GM21447 (cell line): ENCODE data around the gene DNPH1.

ENCODE experiments used
- ATAC-seq: cut with Tn5 transposase; IDR thresholded peaks from one replicate; pipeline ENCODE4 v1.9.1; 2021; ENCODE audit not compliant: unreplicated experiment

DNPH1 gene, protein sequence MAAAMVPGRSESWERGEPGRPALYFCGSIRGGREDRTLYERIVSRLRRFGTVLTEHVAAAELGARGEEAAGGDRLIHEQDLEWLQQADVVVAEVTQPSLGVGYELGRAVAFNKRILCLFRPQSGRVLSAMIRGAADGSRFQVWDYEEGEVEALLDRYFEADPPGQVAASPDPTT

GRCh38 chr6:43228951-43229802, at the start of gene DNPH1:
Gene DNPH1 (minus strand): TSS chr6:43229481. CDS start chr6:43229456, 25 bp downstream.
- peak; percentile 55 for ATAC-seq

DNA sequence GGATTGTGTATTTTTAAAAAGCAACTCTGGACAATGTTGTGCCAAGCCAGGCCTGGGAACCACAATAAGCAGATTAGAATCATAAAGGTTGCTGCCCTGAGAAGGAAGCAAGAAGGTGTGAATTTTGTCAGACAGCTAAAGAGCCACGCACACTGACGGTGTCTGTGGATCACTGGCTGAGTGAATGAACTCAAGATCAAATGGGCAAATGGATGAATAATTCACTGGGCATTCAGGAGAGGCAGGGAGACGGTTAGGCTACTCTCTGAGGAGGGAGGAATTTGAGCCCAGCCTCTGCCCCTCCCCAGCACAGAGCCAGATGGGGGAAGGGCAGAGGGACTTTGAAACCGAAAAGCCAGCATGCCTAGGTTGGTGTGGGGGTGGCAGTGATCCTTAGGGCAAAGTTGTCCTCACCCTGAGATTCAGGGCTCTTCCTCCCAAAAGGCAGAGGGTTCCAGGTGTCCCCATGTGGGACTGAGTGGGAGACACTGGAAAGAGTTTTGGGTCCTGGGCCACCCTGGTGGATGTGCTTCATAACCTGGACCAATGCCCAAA, 49.3 kb upstream of the DNPH1 start:
- ATAC-seq: no peak

DNA sequence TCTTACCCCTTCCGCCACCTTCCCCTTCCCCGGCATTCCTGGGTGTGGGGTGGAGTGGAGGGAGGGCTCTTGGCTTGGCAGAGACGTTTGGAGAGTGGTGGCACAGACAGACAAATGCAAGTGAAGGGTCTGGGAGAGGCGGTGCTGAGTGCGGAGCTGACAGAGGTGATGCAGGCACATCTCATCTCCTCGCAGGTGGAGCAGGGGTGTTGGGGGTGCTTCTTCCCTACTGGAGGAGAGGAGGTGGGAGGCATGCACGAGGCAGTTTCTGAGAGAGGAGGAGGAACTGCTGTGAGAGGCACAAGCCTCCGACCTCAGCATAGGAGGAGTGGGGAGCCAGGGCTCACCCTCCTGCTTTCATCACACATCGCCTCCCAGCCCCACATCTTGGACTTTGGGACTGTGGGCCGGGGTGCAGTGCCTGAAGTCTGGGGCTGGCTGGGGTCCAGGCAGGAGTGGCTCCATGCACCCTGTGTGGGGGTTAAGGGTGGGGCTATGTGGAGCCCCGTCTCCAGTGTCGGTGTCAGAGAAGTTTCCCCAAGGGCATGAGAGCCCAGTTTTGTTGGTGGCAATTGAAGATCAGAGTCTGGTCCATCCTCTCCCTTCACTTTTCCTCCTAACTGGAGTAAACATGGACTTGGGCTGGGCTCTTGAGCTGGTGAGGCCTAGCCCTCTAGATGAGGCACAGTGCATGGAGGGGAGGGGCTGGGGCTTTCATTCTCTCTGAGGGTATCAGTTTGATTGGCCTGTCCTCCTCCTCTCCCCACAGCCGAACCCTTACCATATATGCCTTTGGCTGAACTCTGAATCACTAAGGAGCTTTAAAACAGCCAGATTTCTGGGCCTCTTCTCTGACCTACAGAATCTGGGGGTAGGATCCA, 48.6 kb upstream of the DNPH1 start:
- no peak for ATAC-seq

DNA sequence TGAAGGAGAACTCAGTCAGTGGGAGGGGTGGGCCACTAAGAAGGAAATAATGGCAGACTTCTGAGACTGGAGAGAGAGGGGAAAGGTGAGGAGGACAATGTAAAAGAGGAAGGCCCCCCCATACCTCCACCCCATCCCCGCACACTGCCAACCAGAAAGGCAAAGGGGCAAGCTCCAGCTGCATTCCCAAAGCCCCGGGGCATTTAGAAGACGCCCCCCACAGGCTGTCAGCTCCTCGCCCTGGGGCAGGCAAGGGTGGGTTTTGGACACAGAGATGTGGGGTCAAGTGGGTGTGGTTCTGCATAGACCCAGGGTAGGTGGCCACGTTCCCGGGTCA, 48.0 kb upstream of the DNPH1 start:
- ATAC-seq: no peak

- no peak for ATAC-seq
These were observed 47.5 kb upstream of the DNPH1 start for GRCh38 chr6:43276577-43277305.

DNA sequence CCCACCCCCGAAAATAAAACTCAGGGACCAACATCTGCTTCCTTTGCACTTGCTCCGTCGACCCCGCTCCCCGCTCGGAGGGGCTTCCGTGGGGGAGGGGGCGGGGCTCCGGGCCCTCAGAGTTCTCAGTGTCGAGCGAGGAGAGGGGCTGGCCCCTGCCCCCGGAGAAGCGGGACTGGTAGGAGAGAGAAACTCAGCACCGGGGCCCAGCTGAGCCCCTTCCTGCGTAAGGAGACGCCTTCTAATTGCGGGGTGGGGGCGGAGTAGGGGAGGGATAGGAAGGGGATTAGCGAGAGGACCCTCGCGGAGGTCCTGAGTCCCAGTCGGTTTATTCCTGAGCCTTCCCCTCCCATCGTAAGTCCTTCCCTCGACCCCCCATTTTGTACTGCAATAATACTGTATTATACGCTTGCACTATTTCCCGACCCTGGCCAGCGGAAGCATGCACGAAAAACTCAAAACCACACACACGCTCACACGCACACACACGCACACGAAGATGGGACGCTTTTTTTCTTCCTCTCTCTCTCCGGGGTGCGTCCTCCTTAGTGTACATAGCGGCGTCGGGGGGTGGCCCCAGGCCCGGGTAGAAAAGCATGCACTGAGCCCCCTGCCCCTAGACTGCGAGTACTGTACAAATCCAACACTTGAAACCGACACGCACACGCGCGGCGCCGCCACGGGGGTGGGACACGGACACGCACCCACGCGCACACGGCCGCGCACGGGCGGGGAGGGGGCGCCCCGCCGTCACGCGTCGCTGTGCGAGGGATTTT, 46.7 kb upstream of the DNPH1 start:
- ATAC-seq: no peak

DNA sequence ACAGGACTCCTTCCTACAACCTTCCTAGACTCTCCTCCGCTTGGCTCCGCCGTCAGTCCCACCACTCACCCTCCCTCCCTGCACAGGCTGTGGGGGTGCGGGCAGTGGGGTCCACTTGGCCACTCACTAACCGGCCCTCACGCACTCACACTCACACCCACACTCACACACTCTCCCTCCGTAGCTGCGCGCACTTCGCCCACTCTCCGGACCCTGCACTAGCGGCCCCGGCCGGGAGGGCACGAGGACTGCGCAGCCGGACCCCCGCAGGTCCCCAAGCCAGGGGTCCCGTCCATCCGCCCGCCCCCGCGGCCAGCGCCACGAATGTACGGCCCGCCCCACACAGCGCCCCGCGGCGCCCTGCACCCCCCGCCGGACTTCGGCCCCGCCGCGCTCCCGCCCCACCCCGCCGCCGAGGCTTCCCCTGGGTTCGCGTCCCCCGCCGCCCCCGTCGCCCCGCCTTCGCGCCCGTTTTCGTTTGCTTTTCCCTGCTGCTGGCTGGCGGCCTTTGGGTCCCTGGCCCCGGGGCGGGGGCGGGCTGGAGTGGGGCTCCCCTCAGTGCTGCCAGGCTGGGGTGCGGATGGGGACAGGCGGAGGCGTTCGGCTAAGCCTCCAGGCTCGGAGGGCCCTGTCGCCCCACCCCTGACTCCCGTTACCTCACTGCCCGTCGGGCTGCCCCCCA, 45.8 kb upstream of the DNPH1 start:
- no peak for ATAC-seq

DNA sequence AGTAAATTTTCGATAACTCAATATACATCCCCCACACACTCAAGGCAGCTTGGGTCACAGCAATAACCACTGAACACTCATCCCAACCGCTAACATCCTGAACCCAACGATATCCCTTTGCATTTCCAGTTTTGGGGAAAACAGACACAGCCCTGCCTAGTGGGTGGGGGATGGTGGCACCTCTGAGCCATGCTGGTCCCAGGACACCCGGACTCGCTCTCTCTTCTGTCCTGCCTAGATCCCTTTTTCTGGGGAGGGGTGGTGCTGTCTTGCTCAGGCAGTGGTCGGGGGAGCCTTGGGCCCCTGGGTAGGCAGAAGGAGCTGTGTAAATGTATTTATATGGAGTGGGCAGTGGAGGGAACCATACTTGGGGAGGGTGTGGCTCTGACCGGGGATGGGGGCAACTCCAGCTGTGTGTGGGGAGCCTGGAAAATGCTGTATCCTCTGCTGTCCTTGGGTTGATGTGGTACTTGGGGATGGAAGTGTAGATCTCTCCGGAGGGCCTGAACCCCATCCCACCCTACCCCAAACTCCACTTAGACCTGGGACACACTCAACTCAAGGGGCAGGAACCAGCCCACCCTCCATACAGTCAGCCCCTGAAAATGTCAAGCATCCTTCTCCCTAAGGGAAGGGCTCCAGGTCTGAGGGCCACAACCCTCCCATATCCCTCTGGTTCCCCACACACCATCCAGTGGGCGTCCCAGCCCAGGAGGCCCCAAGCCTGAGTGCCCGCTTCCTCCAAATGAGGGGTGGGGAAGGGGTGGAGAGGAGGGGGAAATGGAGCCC, 45.0 kb upstream of the DNPH1 start:
- ATAC-seq: no peak

DNA sequence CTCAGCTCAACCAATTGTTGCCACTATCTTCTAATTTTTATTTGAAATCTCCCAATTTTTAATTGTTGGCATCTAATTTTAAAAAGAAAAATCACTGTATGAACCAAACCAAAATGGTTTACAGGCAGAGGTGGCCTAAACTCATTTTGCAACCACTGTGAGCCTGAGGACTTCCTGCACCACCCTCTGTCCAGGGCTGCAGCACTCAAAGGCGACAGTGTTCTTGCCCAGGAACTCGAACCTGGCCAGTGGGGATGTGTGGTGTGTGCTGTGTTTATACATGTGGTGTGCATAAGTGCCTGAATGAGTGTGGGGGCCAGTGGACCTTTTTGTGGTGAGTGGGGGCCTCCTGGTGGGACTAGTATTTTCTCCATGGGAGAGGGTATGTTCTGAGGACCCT, 44.4 kb upstream of the DNPH1 start:
- ATAC-seq: no peak

GRCh38 chr6:43271944-43272343, 42.7 kb upstream of the DNPH1 start:
- no peak for ATAC-seq

DNA sequence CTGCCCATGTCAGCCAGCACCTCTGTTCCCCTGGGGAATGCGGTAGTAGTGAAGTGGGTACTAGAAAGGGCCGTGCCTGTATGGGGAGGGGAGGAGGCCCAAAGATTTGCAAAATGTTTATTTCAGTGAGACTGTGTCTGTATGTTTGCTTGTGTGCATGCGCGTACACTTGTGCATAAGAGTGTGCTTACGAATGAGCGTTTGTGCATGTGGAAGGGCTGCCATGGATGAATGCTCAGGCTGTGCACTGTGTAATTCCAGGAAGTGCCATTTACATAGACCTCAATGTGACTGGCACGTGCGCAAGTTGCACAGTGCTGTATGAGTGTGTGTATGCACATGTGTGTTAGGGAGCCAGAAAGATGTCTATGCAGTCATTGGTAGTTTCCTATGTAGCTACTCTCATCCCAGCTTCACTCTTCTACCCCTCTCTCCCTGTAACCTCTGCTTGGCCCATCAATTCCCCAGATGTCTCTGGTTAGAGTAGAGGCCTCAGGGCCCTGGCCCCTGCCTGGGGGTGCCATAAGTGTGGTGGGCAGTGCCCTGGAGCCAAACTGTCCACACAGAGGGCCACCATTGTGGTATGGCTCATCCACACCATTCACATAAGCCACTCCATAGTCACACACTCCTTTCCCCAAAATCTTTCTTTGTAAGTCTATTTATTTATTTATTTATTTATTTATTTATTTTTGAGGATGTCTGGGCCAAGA, 42.0 kb upstream of the DNPH1 start:
- ATAC-seq: no peak

DNA sequence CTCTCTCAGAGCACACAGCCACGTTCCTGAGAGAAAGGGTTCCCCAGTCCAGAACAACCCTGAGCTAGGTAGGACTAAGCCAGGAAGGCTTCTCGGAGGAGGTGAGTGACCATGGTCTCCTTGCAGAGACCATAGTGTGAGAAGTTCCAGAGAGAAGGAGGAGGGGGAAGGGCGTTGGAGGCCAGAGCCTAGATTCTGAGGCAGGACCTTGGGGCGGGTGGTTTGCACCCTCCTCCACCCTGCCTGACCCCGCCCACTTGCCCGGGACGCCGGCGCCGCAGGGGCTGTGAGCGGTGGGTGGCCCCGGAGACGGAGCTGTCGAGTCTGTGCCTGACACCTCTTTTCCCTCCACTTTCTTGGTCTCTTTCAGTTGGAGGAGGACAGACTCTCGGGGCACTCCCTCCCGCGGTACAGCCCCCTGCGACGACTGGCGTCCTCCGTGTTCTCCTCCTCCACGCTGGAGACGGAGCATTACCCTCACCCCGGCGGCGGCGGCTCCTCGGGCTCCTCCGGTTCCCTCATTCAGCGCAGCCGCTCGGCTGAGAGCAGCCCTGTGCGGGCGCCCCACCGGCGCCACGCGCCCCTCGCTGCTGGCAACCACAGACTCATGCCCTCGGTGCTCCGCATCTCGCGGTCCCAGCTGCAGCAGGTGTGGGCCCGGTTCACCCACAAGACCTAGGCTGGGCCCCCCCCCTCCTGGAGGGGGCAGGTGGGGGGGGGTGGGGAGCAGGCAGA, 40.2 kb upstream of the DNPH1 start:
- ATAC-seq: no peak

DNA sequence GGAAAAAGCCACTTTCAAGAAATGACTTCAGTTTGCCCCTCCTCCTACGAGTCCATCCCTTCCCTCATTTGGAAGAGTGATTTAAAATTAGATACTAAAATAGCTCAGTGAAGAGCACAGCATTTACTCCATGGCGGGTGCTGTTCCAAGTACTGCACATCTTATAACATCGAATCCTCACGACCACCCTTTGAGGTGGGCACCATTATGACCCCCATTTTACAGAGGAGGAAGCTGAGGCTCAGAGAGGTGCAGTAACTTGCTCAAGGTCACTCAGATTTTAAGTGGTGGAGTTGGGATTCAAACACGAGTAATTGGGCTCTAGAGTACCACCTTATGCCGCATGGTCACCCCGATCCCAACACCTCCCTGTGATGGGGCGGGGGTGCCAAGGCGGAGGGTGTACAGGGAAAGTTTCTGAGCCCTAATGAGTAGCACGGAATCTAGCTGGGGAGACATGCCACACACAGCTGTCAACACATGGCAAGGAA, 39.5 kb upstream of the DNPH1 start:
- ATAC-seq: no peak

- ATAC-seq: no peak
These were observed 39.0 kb upstream of the DNPH1 start for GRCh38 chr6:43268355-43268700.

- ATAC-seq: no peak
These were observed 38.5 kb upstream of the DNPH1 start for GRCh38 chr6:43267619-43268354.

GRCh38 chr6:43265564-43265963, 36.3 kb upstream of the DNPH1 start:
- ATAC-seq: no peak
